ENCODE results near the gene DSTN.
"Not testable (repeated sequence)": the region's sequence is repeated elsewhere in the genome, so short reads cannot be mapped to it uniquely, and the experiment has no call there.

DSTN gene

DNA sequence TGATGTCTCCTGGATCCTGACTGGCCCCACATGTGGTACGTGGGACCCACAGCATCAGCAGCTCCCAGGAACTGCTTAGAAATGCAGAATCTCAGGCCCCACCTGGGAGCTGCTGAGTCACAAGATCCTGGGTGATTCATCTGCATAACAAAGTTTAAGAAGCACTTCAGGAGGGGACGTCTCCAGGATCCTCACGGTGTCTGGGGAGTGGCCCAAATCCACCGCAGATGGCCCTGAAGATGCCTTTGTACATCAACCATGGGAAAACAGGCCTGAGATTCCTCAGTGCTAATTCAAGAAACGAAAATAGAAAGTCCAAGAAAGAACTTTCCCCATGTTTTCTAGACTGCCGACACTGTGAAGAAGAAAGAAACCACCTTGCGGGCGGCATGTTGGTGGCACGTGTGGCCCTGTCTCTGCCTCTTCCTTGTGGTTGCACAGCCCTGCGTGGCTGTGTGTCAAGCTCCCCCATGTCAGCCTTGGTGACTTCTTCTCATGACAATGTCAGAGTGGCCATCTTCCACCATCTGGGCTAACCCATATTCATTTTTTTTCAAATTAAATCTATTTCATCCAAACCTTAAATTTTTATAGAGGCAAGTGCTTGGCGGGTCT is 86.1 kb downstream of the DSTN start:
- Histone ChIP-seq H3K4me3 (ENCODE audit: insufficient read depth, low read depth, low read length, poor library complexity, severe bottlenecking) (no peak overlapping the region), H3K27me3 (replicated peaks; ENCODE audit: control insufficient read depth, insufficient read depth, low read length, poor library complexity, severe bottlenecking) (no peaks in the 10 kb centered on the region), H3K4me1 (ENCODE audit: control insufficient read depth, insufficient read depth, low read length, poor library complexity, severe bottlenecking) (no peaks in the 10 kb centered on the region), H3K27ac (ENCODE audit: insufficient read depth, low read length, poor library complexity, severe bottlenecking) (no peak overlapping the region), H3K36me3 (ENCODE audit: control insufficient read depth, insufficient read depth, low read length) (no peaks in the 10 kb centered on the region), H3K9me3 (ENCODE audit: control insufficient read depth, low read length) (no peaks in the 10 kb centered on the region)
- DNase-seq: no peak

DNA sequence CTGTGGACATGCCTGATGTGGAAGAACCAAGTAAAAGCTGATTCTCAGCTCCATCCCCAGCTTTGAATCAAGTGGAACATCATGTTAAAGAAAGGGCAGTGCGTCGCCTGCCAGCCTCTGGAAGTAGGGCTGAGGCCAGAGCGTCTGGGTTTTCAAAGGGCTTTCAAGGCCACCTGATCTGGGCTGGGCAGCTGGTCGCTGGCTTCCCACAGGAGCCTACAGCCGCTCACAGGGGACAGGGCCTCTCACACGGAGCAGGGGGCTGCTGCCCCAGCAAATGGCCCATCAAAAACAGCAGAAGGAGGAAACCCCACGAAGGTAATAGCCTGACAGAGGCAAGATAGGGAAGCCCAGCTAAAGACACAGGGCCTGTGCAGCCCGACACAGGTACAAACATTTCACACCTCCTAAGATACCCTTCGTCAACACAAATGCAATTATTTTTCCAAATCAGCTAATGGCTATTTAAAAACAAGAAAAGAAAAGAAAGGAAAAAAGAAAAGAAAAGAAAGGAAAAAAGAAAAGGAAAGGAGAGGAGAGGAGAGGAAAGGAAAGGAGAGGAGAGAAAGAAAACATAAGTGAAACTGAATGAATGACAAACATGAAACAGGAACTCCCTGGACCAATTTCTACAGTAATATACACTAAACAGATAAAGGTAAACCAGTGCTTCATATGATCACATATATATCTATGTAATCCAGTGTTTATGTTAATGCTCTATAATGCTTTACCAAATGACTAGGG is 87.4 kb downstream of the DSTN start:
- no peaks in the 10 kb centered on the region for H3K4me1 ChIP-seq (ENCODE audit: control insufficient read depth, insufficient read depth, low read length, poor library complexity, severe bottlenecking)
- no peaks in the 10 kb centered on the region for H3K27me3 ChIP-seq (replicated peaks; ENCODE audit: control insufficient read depth, insufficient read depth, low read length, poor library complexity, severe bottlenecking)
- H3K36me3 ChIP-seq (ENCODE audit: control insufficient read depth, insufficient read depth, low read length): no peaks in the 10 kb centered on the region
- H3K9me3 ChIP-seq (ENCODE audit: control insufficient read depth, low read length): no peaks in the 10 kb centered on the region
- no peak overlapping the region for H3K4me3 ChIP-seq (ENCODE audit: insufficient read depth, low read depth, low read length, poor library complexity, severe bottlenecking)
- no peak overlapping the region for H3K27ac ChIP-seq (ENCODE audit: insufficient read depth, low read length, poor library complexity, severe bottlenecking)
- DNase-seq: no peak

DNA sequence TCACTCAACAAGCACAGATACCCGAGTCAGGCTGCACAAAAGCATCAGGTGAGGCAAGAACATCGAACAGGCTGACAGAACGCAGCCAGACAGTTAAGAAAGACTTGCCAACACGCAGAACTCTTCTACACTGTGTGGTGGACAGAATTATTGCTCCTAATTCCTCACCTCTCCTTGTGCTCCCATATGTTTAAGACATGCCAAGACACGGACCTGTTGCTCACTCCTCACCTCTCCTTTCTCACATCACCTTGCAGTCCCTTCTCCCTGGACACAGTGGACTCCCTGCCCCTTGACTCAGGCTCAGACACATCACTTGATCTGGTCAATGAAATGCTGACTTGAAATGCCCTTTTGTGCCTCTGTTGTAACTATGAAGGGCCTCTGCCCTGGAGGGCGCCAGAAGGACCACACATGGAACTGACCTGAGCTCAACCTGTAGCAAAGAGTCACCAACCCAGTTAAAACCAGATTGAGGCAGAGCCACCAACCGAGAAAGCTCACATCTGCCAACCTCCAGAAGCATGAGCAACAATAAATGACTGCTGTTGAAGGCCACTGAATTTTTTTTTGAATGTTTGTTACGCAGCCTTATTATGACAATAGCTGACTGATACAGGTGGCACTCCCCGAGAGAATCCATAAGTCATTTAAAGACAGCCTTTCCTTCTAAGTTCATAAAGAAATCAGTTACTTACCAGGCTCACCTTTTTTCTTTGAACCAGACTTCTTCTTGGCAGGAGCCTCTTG is 88.2 kb downstream of the DSTN start:
- Histone ChIP-seq H3K36me3 (ENCODE audit: control insufficient read depth, insufficient read depth, low read length) (no peaks in the 10 kb centered on the region), H3K9me3 (ENCODE audit: control insufficient read depth, low read length) (no peaks in the 10 kb centered on the region), H3K4me3 (ENCODE audit: insufficient read depth, low read depth, low read length, poor library complexity, severe bottlenecking) (no peak overlapping the region), H3K27ac (ENCODE audit: insufficient read depth, low read length, poor library complexity, severe bottlenecking) (no peak overlapping the region), H3K27me3 (replicated peaks; ENCODE audit: control insufficient read depth, insufficient read depth, low read length, poor library complexity, severe bottlenecking) (no peaks in the 10 kb centered on the region), H3K4me1 (ENCODE audit: control insufficient read depth, insufficient read depth, low read length, poor library complexity, severe bottlenecking) (no peaks in the 10 kb centered on the region)
- no peak for DNase-seq

DNA sequence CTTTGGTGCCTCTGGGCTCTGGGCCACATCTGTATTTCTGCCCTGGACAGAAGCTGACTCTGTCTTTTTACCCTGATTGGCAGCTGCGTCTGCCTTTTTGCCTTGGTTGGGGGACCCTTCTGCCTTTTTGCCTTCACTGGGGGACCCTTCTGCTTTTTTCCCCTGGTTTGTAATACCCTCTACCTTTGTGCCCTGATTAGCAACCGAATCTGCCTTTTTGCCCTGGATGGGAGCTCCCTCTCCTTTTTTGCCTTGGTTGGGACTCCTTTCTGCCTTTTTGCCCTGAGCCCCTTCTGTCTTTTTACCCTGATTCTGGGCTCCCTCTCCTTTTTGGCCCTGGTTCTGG is 88.7 kb downstream of the DSTN start:
- no peak for DNase-seq
- Histone ChIP-seq H3K27me3 (replicated peaks; ENCODE audit: control insufficient read depth, insufficient read depth, low read length, poor library complexity, severe bottlenecking) (no peaks in the 10 kb centered on the region), H3K27ac (ENCODE audit: insufficient read depth, low read length, poor library complexity, severe bottlenecking) (no peak overlapping the region), H3K4me1 (ENCODE audit: control insufficient read depth, insufficient read depth, low read length, poor library complexity, severe bottlenecking) (no peaks in the 10 kb centered on the region), H3K9me3 (ENCODE audit: control insufficient read depth, low read length) (no peaks in the 10 kb centered on the region), H3K4me3 (ENCODE audit: insufficient read depth, low read depth, low read length, poor library complexity, severe bottlenecking) (no peak overlapping the region), H3K36me3 (ENCODE audit: control insufficient read depth, insufficient read depth, low read length) (no peaks in the 10 kb centered on the region)

DNA sequence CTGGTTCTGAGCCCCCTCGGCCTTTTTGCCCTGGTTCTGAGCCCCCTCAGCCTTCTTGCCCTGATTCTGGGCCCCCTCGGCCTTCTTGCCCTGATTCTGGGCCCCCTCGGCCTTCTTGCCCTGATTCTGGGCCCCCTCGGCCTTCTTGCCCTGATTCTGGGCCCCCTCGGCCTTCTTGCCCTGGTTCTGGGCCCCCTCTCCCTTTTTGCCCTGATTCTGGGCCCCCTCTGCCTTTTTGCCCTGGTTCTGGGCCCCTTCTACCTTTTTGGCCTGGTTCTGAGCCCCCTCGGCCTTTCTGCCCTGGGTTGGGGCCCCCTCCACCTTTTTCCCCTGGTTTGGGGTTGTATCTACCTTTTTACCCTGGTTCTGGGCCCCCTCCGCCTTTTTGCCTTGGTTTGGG is 89.5 kb downstream of the DSTN start:
- not testable (repeated sequence) for H3K4me3 ChIP-seq (ENCODE audit: insufficient read depth, low read depth, low read length, poor library complexity, severe bottlenecking); H3K36me3 ChIP-seq (ENCODE audit: control insufficient read depth, insufficient read depth, low read length); DNase-seq; H3K27ac ChIP-seq (ENCODE audit: insufficient read depth, low read length, poor library complexity, severe bottlenecking); H3K4me1 ChIP-seq (ENCODE audit: control insufficient read depth, insufficient read depth, low read length, poor library complexity, severe bottlenecking); H3K9me3 ChIP-seq (ENCODE audit: control insufficient read depth, low read length); H3K27me3 ChIP-seq (replicated peaks; ENCODE audit: control insufficient read depth, insufficient read depth, low read length, poor library complexity, severe bottlenecking)

Measured in effector memory CD4-positive, alpha-beta T cell (primary cell).